ENCODE results near the gene PTPRD.

- TF ChIP-seq POLR2AphosphoS5 (IDR thresholded peaks at IDR 0.05; ENCODE audit: borderline replicate concordance, low read depth, low read length) (no peak), EZH2 (IDR thresholded peaks at IDR 0.05) (no peak), FOXP2 (optimal IDR thresholded peaks at IDR 0.05; ENCODE audit: control extremely low read depth, extremely low read length, insufficient read depth) (no peak)
Observed at GRCh38 chr9:10108815-10109214, 504.0 kb downstream of the PTPRD start.
